Suppressor macrophage treated with lipopolysaccharide for 4 hours (primary cell): ENCODE results near the gene CELA1.
A peak's percentile ranks its signal among the peaks of the same experiment; 100 is the strongest.
"Not testable (repeated sequence)": the region's sequence is repeated elsewhere in the genome, so short reads cannot be mapped to it uniquely, and the experiment has no call there.

Experiments
- DNase-seq: peaks from one replicate; pipeline ENCODE4 v3.0.0-alpha.2; 2020

Gene CELA1

GRCh38 chr12:51307655-51308593 lies 38.6 kb downstream of the CELA1 start:
- DNase-seq: no peak

- DNase-seq: peak; percentile 53
These were observed 40.0 kb downstream of the CELA1 start for GRCh38 chr12:51306507-51306906.

DNA sequence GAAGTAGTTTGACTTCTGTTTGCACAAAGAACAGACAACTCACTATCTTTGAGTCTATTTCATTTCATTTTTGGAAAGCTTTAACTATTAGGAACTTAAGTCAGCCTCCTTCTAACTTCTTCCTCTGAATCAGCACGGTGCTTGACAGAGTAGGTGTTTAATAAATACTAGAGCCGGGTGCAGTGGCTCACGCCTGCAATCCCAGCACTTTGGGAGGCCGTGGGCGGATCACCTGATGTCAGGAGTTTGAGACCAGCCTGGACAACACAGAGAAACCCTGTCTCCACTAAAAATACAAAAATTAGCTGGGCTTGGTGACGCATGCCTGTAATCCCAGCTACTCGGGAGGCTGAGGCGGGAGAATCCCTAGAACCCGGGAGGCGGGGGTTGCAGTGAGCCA lies 45.7 kb downstream of the CELA1 start:
- not testable (repeated sequence) for DNase-seq

GRCh38 chr12:51295651-51296050 lies 50.8 kb downstream of the CELA1 start:
- no peak for DNase-seq

DNA sequence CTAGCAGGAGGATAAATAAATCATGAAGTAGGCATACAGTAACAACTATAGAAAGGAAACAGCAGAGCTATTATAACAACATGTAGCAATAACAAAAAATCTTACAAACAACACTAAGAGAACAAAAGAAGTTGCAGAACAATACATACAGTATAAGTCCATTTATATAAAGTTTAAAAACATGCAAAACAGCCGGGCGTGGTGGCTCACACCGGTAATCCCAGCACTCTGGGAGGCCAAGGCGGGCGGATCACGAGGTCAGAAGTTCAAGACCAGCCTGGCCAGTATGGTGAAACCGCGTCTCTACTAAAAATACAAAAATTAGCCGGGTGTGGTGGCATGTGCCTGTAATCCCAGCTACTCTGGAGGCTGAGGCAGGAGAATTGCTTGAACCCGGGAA lies 52.4 kb downstream of the CELA1 start:
- DNase-seq: not testable (repeated sequence)

GRCh38 chr12:51293696-51294095 lies 52.8 kb downstream of the CELA1 start:
- peak; percentile 51 for DNase-seq

GRCh38 chr12:51291603-51292513 lies 54.6 kb downstream of the CELA1 start:
- peak; percentile 81 for DNase-seq

DNA sequence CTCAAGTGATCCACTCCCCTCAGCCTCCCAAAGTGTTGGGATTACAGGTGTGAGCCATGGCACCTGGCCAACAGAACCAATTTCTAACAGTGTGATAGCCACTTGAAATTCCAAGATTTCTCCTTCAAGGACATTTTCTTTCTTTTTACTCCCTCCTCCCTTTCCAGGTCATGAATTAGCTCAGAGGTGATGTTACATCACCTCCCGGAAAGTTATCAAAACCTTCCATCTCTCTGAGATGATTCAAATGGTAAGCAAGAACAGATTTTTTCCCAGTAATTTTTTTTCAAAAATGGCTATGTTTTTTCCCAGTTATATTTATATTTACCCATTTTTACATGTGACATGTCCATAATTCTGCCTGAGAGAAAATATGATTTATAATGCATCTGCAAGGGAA lies 60.6 kb downstream of the CELA1 start:
- no peak for DNase-seq

GRCh38 chr12:51281202-51281924 lies 65.1 kb downstream of the CELA1 start:
- no peak for DNase-seq
